Small intestine (tissue), 7 donors: Measurements from ENCODE around the gene DUS1L. TPM values are rescaled to one million over a fixed set of nuclear protein-coding genes. Genes with fewer than 3 reads are reported as not detected.
"Not testable (repeated sequence)": the region's sequence is repeated elsewhere in the genome, so short reads cannot be mapped to it uniquely, and the experiment has no call there.

Experiments used
- DNase-seq, 2 donors: peaks; one replicate each; pipeline versions ENCODE4 v3.0.0 to v3.0.0-alpha.2; 2013
- FAIRE-seq: peaks from 2 replicates; lab custom pipeline; 2012; peaks lifted over from hg19 to GRCh38; lab: Jason Lieb, UNC
- H3K27ac ChIP-seq, 3 donors: one replicate each; pipeline ENCODE4 v1.5.1; 2013; ENCODE audit warnings: low read length in 2 of 3, mild to moderate bottlenecking in 2 of 3, control low read depth in 1 of 3, inconsistent platforms in 1 of 3, low read depth in 1 of 3, moderate library complexity in 1 of 3
- H3K27me3 ChIP-seq, 3 donors: one replicate each; pipeline ENCODE4 v1.6.1; 2013; ENCODE audit warnings: low read length in 3 of 3, inconsistent platforms in 1 of 3; ENCODE audit not compliant: control insufficient read depth in 3 of 3, insufficient read depth in 3 of 3
- H3K36me3 ChIP-seq, 3 donors: one replicate each; pipeline ENCODE4 v1.6.1; 2013; ENCODE audit warnings: low read length in 3 of 3, inconsistent platforms in 1 of 3, low read depth in 1 of 3, mild to moderate bottlenecking in 1 of 3, moderate library complexity in 1 of 3; ENCODE audit not compliant: control insufficient read depth in 3 of 3, insufficient read depth in 2 of 3
- H3K4me1 ChIP-seq, 3 donors: one replicate each; pipeline ENCODE4 v1.6.1; 2013; ENCODE audit warnings: low read length in 2 of 3, inconsistent platforms in 1 of 3, low read depth in 1 of 3, mild to moderate bottlenecking in 1 of 3, moderate library complexity in 1 of 3; ENCODE audit not compliant: control insufficient read depth in 3 of 3, insufficient read depth in 2 of 3
- H3K4me3 ChIP-seq, 3 donors: one replicate each; pipeline ENCODE4 v1.5.1; 2013; ENCODE audit warnings: low read length in 3 of 3, control low read depth in 1 of 3, inconsistent platforms in 1 of 3, low read depth in 1 of 3, mild to moderate bottlenecking in 1 of 3, moderate library complexity in 1 of 3
- H3K9me3 ChIP-seq, 2 donors: one replicate each; pipeline ENCODE4 v1.6.1; 2013; ENCODE audit warnings: low read depth in 1 of 2, low read length in 1 of 2; ENCODE audit not compliant: control insufficient read depth in 2 of 2, insufficient read depth in 1 of 2
- WGBS, 3 donors: extraction: QIAGEN DNeasy Blood & Tissue Kit; methylation state at CpG; one replicate each; pipeline ENCODE4 v1.1.7; 2013; 5-methylcytosine and 5-hydroxymethylcytosine counted together
- polyA plus RNA-seq, 4 donors: library from polyadenylated mRNA; stranded (reverse) in 3 of 4; unstranded in 1 of 4; fragments of 200-250 nt in 3 of 4; fragments of 120-200 nt in 1 of 4; gene quantifications; one replicate each; pipeline versions ENCODE4 v1.2.1 to v1.2.3, GENCODE V29; 2013
- donor health status: healthy with polysubstance abuse.
- donor health status: control.
- donor health status: control.
- donor health status: Bipolar disorder and iron deficiency.
- donor health status: healthy.

Gene DUS1L
- polyA plus RNA-seq, 4 donors = 86.6 to 170 (median 127) TPM

DNA sequence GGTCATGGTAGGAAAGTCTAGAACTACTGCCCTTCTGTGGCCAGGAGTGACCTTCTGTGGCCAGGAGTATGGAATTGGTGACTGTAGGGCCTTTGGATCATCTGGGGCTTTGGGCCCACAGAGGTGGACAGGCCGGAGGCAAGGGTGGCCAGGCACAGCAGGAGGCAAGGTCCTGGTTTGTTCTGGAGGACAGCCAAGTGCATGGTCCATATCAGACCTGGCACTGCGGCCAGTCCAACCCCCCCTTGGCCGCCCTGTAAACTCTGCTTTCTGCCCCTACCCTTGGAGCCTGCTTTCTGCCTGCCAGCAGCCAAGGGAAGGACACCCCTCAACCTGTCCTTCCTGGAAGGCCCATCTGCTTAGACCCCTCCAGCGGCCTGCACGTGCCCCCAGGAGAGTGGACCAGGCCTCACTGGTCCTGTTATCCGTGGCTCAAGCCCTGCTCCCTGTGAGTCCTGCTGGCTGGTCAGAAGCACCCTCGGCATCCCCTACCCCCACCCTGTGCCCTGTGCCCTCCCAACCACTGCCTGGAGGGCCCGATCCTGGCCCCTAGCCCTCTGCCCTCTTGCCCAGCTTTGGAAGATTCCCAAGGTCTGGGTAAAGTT is 25.8 kb downstream of the DUS1L start:
- peaks cover 0 to 15% (median 0%) of the 10 kb centered on the region in 3 donors for H3K36me3 ChIP-seq
- WGBS, 3 donors = 85 to 95% (median 86%) methylated on average over 8 of the region's 8 CpGs
- DNase-seq (no peak), FAIRE-seq (no peak)
- no peak overlapping the region for H3K27ac ChIP-seq
- no peaks in the 10 kb centered on the region for H3K9me3 ChIP-seq
- no peak overlapping the region for H3K4me3 ChIP-seq
- H3K27me3 ChIP-seq = no peaks in the 10 kb centered on the region
- peaks cover 3 to 17% (median 5%) of the 10 kb centered on the region in 3 donors for H3K4me1 ChIP-seq

DNA sequence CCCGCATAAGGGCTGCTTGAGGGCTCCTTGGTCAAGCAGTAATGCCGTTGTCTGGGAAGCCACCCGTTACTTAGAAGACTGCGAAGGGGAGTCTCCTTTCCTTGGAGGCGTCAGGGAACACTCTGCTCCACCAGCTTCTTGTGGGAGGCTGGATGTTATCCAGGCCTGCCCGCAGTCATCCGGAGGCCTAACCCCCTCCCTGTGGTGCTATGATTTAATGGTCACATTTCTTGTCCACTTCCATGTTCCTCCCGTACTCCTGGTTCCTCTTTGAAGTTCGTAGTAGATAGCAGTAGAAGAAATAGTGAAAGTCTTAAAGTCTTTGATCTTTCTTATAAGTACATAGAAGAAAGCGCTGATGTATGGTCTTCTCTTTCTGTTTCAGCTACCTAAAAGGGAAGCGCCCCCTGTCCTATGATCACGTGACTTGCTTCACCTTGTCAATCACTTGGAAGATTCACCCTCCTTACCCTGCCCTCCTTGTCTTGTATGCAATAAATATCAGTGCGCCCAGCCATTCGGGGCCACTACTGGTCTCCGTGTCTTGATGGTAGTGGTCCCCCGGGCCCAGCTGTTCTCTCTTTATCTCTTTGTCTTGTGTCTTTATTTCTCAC is 26.7 kb downstream of the DUS1L start:
- peaks cover 3 to 17% (median 5%) of the 10 kb centered on the region in 3 donors for H3K4me1 ChIP-seq
- not testable (repeated sequence) for H3K27ac ChIP-seq, H3K9me3 ChIP-seq, DNase-seq, H3K27me3 ChIP-seq, H3K4me3 ChIP-seq, FAIRE-seq
- peaks cover 0 to 22% (median 0%) of the 10 kb centered on the region in 3 donors for H3K36me3 ChIP-seq
- 84 to 87% (median 87%) methylated on average over 16 of the region's 16 CpGs for WGBS, 3 donors

DNA sequence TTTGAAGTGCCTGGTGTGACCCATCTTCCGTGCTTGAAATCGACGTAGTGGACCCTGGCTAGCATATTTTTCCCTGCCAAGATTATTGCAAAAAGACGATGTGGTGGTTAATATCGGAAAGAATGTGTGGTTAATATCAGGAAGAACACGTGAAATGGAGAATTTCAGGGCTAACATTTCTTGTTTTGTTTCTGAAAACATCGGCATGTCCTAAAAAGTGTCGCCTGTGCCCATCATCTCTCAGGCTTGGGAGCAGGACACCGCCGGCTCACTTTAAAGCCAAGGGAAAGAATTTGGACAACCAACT is 27.8 kb downstream of the DUS1L start:
- H3K4me1 ChIP-seq = peaks cover 3 to 17% (median 5%) of the 10 kb centered on the region in 3 donors
- H3K27me3 ChIP-seq = no peaks in the 10 kb centered on the region
- 5 to 8% (median 6%) methylated on average over 10 of the region's 10 CpGs for WGBS, 3 donors
- peak overlapping the region in 1 of 3 donors; percentile 21 for H3K4me3 ChIP-seq
- peak overlapping the region in 2 of 3 donors; percentile 68 to 93 for H3K27ac ChIP-seq
- peaks cover 0 to 30% (median 0%) of the 10 kb centered on the region in 3 donors for H3K36me3 ChIP-seq
- no peaks in the 10 kb centered on the region for H3K9me3 ChIP-seq
- no peak for FAIRE-seq
- no peak for DNase-seq

- WGBS, 3 donors = 0 to 1% (median 1%) methylated on average over 59 to 92 of the region's 92 CpGs
- Histone ChIP-seq H3K27ac (peak within 1 kb of the TSS; percentile 90 to 98 (median 93)), H3K36me3 (peaks cover 0 to 33% (median 0%) of the 10 kb centered on the region in 3 donors), H3K4me3 (peak within 1 kb of the TSS; percentile 41 to 74 (median 57)), H3K4me1 (peaks cover 3 to 20% (median 5%) of the 10 kb centered on the region in 3 donors), H3K27me3 (no peaks in the 10 kb centered on the region), H3K9me3 (no peaks in the 10 kb centered on the region)
- peak; percentile 97 to 99 for DNase-seq
- FAIRE-seq = no peak
Measured at GRCh38 chr17:82037092-82037888, 28.3 kb downstream of the DUS1L start, which contains the start of gene DCXR. TSS of gene DCXR (minus strand) at chr17:82037697. CDS start at chr17:82037682, 15 bp downstream.

GRCh38 chr17:82036634-82037091 is 28.9 kb downstream of the DUS1L start:
- 18 to 34% (median 23%) methylated on average over 23 of the region's 23 CpGs for whole genome bisulfite sequencing, 3 donors
- peaks cover 0 to 33% (median 0%) of the 10 kb centered on the region in 3 donors for H3K36me3 ChIP-seq
- FAIRE-seq (no peak), DNase-seq (no peak)
- peak overlapping the region; percentile 41 to 74 (median 57) for H3K4me3 ChIP-seq
- peaks cover 3 to 24% (median 7%) of the 10 kb centered on the region in 3 donors for H3K4me1 ChIP-seq
- no peaks in the 10 kb centered on the region for H3K27me3 ChIP-seq
- no peaks in the 10 kb centered on the region for H3K9me3 ChIP-seq
- H3K27ac ChIP-seq = peak overlapping the region; percentile 90 to 98 (median 93)

DNA sequence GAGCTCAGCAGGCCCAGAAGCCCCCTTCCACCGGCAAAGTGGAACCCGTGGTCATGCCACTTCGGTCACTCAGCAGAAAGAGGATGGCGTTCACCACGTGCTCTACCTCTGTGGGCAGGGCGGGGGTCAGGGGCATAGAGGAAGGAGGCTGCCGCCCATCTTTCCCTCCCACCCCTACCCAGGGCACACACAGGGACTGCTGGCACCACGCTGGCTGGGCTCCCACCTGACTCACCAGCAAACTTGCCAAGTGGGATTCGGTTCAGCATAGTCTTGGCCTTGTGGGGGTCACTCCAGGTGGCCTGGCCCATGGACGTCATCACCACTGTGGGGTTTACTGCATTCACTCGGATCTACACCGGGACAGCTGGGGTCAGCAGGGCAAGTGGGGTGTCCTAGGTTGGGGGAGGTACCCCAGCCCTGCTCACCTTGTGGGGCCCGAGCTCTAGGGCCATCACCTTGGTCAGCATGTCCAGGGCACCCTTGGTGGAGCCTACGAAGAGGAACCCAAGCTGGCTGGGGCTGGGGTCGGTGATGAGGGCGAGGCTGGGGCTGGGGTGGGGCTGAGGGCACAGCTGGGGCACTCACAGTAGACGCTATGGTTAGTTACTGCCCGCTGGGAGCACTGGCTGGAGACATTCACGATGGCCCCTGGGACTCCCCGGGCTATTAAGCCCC is 29.5 kb downstream of the DUS1L start:
- WGBS, 3 donors = 74 to 86% (median 85%) methylated on average over 20 of the region's 20 CpGs
- Histone ChIP-seq H3K27ac (no peak overlapping the region), H3K27me3 (no peaks in the 10 kb centered on the region), H3K36me3 (peaks cover 0 to 33% (median 0%) of the 10 kb centered on the region in 3 donors), H3K9me3 (no peaks in the 10 kb centered on the region), H3K4me1 (peaks cover 3 to 24% (median 7%) of the 10 kb centered on the region in 3 donors), H3K4me3 (peak overlapping the region in 2 of 3 donors; percentile 57 to 74)
- FAIRE-seq (no peak), DNase-seq (no peak)

- DNase-seq (no peak), FAIRE-seq (no peak)
- H3K27ac ChIP-seq = no peak overlapping the region
- peaks cover 5 to 27% (median 7%) of the 10 kb centered on the region in 3 donors for H3K4me1 ChIP-seq
- H3K36me3 ChIP-seq = peaks cover 0 to 33% (median 0%) of the 10 kb centered on the region in 3 donors
- H3K9me3 ChIP-seq = no peaks in the 10 kb centered on the region
- H3K27me3 ChIP-seq = no peaks in the 10 kb centered on the region
- H3K4me3 ChIP-seq = no peak overlapping the region
- 93 to 94% (median 93%) methylated on average over 8 of the region's 8 CpGs for WGBS, 3 donors
Measured at GRCh38 chr17:82035488-82035887, 30.1 kb downstream of the DUS1L start.
